Osteoblast (primary cell): ENCODE measurements around the gene ZNF416. TPM values are rescaled to one million over a fixed set of nuclear protein-coding genes. Genes with fewer than 3 reads are reported as not detected.

Experiments used
- DNase-seq: peaks from one replicate; pipeline ENCODE4 v3.0.0; 2011; ENCODE audit warnings: low spot score, mixed read lengths; ENCODE audit not compliant: insufficient read length; ENCODE audit errors: missing footprints
- H2AFZ ChIP-seq: 2 replicates; pipeline ENCODE4 v1.6.0; 2011; ENCODE audit warnings: mild to moderate bottlenecking, low read length
- H3K27ac ChIP-seq: 2 replicates; pipeline ENCODE4 v1.5.1; 2011; ENCODE audit warnings: mild to moderate bottlenecking, low read depth, low read length, moderate library complexity
- H3K27me3 ChIP-seq: 2 replicates; pipeline ENCODE4 v1.6.0; 2012; ENCODE audit warnings: mild to moderate bottlenecking, control low read depth, inconsistent platforms, low read length, moderate library complexity; ENCODE audit not compliant: insufficient read depth
- H3K36me3 ChIP-seq: 2 replicates; pipeline ENCODE4 v1.5.1; 2011; ENCODE audit warnings: mild to moderate bottlenecking, low read length, control low read depth, moderate library complexity; ENCODE audit not compliant: insufficient read depth
- H3K4me1 ChIP-seq: 2 replicates; pipeline ENCODE4 v1.5.1; 2011; ENCODE audit warnings: mild to moderate bottlenecking, low read length, control low read depth, moderate library complexity; ENCODE audit not compliant: insufficient read depth
- H3K4me2 ChIP-seq: 2 replicates; pipeline ENCODE4 v1.6.0; 2011; ENCODE audit warnings: mild to moderate bottlenecking, low read length; ENCODE audit not compliant: insufficient read depth
- H3K4me3 ChIP-seq: fragments of 200-600 bp; sonication (generic); 3 replicates; pipeline ENCODE4 v1.5.1; 2012; ENCODE audit warnings: mild to moderate bottlenecking, low read length, inconsistent platforms; ENCODE audit not compliant: insufficient read depth
- H3K79me2 ChIP-seq: 2 replicates; pipeline ENCODE4 v1.6.0; 2012; ENCODE audit warnings: mild to moderate bottlenecking, low read length, control low read depth, inconsistent platforms; ENCODE audit not compliant: insufficient read depth
- H3K9me3 ChIP-seq: 2 replicates; pipeline ENCODE4 v1.5.1; 2011; ENCODE audit warnings: low read depth, low read length, control low read depth
- H4K20me1 ChIP-seq: 2 replicates; pipeline ENCODE4 v1.6.0; 2012; ENCODE audit warnings: mild to moderate bottlenecking, low read length, control low read depth; ENCODE audit not compliant: insufficient read depth
- total RNA-seq: library from RNA; depleted of rRNA; stranded (reverse); fragments of >200 nt; gene quantifications from 2 replicates; pipeline ENCODE4 v1.2.3, GENCODE V29; 2012
- TF ChIP-seq, protein P1 (sequence below): IDR thresholded peaks from 2 replicates; pipeline ENCODE4 v1.5.1; 2011; ENCODE audit warnings: mild to moderate bottlenecking, low read depth, low read length, moderate library complexity; ENCODE audit errors: extremely low read depth

ZNF416 gene
- total RNA-seq, 1 donor: 4.3 TPM

DNA sequence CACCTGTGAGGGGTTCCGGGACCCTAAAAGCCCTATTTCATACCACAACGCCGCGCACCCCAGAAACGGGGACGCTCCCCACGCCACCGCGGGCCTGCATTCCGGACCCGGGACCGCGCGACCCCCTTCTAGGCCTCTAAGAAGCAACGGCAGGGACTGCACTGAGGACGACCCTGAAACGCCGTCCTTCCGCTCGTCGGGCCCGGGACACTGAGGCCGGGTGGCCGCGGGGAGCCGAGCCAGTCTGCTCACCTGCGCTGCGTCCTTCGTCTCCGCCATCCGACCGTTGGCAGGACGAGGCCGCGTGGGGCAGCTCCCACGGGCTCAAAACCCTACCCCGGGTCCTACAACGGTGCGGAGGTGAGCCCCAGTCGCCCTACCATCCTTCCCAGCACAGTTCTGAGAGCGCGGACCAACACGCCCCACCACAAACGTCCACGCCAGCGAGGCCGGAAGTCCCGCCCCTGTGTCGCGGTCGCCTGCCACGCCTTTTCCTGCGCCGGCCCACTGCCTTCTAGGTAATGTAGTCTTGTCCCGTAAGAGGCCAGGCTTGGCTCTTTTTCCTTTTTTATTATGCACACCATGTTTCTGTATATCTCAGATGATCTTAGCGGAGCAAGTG is 19.2 kb downstream of the ZNF416 start, which contains the start of gene ZNF550:
TSS of gene ZNF550 (minus strand) at position 460 of the 622 bp plus-strand sequence. CDS start at position 279, 181 bp downstream.
- Histone ChIP-seq H3K79me2 (peaks cover 36% of the 10 kb centered on the region), H3K4me3 (peak within 1 kb of the TSS; percentile 84), H3K27ac (peak within 1 kb of the TSS; percentile 89), H3K4me1 (peaks cover 17% of the 10 kb centered on the region), H3K36me3 (peaks cover 18% of the 10 kb centered on the region), H3K27me3 (no peaks in the 10 kb centered on the region), H3K9me3 (no peaks in the 10 kb centered on the region), H3K4me2 (peak within 1 kb of the TSS; percentile 85), H4K20me1 (peaks cover 11% of the 10 kb centered on the region), H2AFZ (peak within 1 kb of the TSS; percentile 86)
- TF ChIP-seq, protein P1, sequence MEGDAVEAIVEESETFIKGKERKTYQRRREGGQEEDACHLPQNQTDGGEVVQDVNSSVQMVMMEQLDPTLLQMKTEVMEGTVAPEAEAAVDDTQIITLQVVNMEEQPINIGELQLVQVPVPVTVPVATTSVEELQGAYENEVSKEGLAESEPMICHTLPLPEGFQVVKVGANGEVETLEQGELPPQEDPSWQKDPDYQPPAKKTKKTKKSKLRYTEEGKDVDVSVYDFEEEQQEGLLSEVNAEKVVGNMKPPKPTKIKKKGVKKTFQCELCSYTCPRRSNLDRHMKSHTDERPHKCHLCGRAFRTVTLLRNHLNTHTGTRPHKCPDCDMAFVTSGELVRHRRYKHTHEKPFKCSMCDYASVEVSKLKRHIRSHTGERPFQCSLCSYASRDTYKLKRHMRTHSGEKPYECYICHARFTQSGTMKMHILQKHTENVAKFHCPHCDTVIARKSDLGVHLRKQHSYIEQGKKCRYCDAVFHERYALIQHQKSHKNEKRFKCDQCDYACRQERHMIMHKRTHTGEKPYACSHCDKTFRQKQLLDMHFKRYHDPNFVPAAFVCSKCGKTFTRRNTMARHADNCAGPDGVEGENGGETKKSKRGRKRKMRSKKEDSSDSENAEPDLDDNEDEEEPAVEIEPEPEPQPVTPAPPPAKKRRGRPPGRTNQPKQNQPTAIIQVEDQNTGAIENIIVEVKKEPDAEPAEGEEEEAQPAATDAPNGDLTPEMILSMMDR: no peak
- DNase-seq: peak; percentile 98

DNA sequence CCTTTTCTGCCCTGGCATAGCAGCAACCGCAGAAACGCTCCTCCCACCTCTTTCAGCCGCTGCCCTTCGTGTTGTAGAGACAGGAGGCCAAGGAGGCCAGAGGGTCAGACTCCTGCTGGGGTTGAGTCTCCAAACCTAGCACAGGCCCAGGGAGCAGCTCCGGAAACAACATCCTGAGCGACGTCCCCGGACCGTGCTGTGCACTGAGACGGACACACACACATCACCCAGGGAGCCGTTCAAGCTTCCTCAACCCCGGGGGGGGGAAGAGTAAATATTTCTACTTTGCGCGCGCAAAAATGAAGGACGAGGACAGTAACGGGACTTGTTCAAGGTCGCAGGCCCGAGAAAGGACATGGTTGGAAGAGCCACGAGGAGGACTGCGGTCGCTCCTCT is 19.7 kb downstream of the ZNF416 start:
- TF ChIP-seq, protein P1: no peak
- peaks cover 36% of the 10 kb centered on the region for H3K79me2 ChIP-seq
- peak; percentile 71 for DNase-seq

DNA sequence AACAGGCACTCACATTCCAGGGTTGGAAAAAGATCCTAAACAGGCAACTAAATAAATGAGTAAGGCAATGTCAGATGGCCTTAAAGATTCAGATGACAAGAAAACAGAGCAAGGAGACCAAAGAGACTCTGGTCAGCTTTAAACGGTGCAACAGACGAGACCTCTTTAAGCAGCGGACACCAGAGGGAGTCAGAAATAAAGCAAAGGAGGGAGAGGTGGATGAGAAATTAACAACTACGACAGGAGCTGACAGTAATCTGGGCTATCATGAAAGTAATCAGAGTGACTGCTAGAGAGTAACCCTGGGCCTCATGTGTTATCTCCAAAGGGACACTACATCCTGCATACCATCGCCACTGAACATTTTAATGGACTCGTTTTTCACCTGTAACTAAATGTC is 20.2 kb downstream of the ZNF416 start:
- peaks cover 27% of the 10 kb centered on the region for H3K36me3 ChIP-seq
- H3K4me3 ChIP-seq: peak overlapping the region; percentile 84
- DNase-seq: peak; percentile 45
- H3K27ac ChIP-seq: peak overlapping the region; percentile 89
- H3K79me2 ChIP-seq: peaks cover 36% of the 10 kb centered on the region
- H3K4me1 ChIP-seq: peaks cover 17% of the 10 kb centered on the region
- peaks cover 11% of the 10 kb centered on the region for H4K20me1 ChIP-seq
- no peaks in the 10 kb centered on the region for H3K27me3 ChIP-seq
- peak overlapping the region; percentile 86 for H2AFZ ChIP-seq
- H3K4me2 ChIP-seq: peak overlapping the region; percentile 85
- TF ChIP-seq, protein P1: no peak
- H3K9me3 ChIP-seq: peaks cover 3% of the 10 kb centered on the region

More for the DNA sequence above, 19.7 kb downstream of the ZNF416 start:
- Histone ChIP-seq H3K27ac (peak overlapping the region; percentile 89), H3K9me3 (peaks cover 3% of the 10 kb centered on the region), H3K4me1 (peaks cover 17% of the 10 kb centered on the region), H3K4me3 (peak overlapping the region; percentile 84), H3K4me2 (peak overlapping the region; percentile 85), H2AFZ (peak overlapping the region; percentile 86), H3K27me3 (no peaks in the 10 kb centered on the region), H3K36me3 (peaks cover 23% of the 10 kb centered on the region), H4K20me1 (peaks cover 11% of the 10 kb centered on the region)

DNA sequence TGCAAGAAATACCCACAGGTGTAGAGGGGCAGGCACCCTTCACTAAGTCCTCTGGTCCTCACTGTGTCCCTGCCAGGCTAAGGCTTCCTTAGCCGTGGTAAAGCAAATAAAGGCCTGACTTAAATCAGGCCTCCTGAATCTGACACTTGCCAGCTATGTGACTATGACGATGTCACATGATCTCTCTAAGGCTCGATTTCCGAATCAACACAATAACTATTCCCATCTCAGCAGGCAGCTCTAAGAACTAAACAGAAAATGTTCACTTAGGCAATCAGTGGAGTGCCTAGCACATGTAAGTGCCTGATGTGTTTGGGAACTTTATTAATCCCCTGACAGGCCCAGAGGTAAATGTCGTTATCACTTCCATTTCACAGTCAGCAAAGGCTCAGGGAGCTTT is 21.1 kb downstream of the ZNF416 start:
- H3K27ac ChIP-seq: no peak overlapping the region
- TF ChIP-seq, protein P1: no peak
- peaks cover 11% of the 10 kb centered on the region for H4K20me1 ChIP-seq
- peaks cover 36% of the 10 kb centered on the region for H3K36me3 ChIP-seq
- peak overlapping the region; percentile 85 for H3K4me2 ChIP-seq
- H3K9me3 ChIP-seq: peaks cover 5% of the 10 kb centered on the region
- peaks cover 17% of the 10 kb centered on the region for H3K4me1 ChIP-seq
- H3K27me3 ChIP-seq: no peaks in the 10 kb centered on the region
- no peak overlapping the region for H2AFZ ChIP-seq
- H3K79me2 ChIP-seq: peaks cover 36% of the 10 kb centered on the region
- DNase-seq: no peak
- no peak overlapping the region for H3K4me3 ChIP-seq
